BJ (cell line): Measurements from ENCODE around the gene PER1. TPM values are rescaled to one million over a fixed set of nuclear protein-coding genes. Genes with fewer than 3 reads are reported as not detected.

ENCODE experiments used
- CTCF ChIA-PET: fragments of 350-600 bp; formaldehyde crosslinking; extraction: SDS; loops from one replicate; lab custom pipeline; 2021; ENCODE audit warnings: antibody characterized with exemption, inconsistent platforms; lab: Yijun Ruan, JAX
- POLR2A ChIA-PET: fragments of 300-600 bp; sonication (Branson Sonifier 250); formaldehyde crosslinking; extraction: SDS; loops from one replicate; lab custom pipeline; 2021; ENCODE audit warnings: antibody characterized with exemption; lab: Charles Lee
- DNase-seq: peaks from one replicate; pipeline ENCODE4 v3.0.0-alpha.2; 2011; ENCODE audit warnings: low read depth
- H3K27me3 ChIP-seq: 2 replicates; pipeline ENCODE4 v1.6.0; 2011; ENCODE audit warnings: low read length; ENCODE audit not compliant: control insufficient read depth, insufficient read depth
- H3K36me3 ChIP-seq: 2 replicates; pipeline ENCODE4 v1.5.1; 2011; ENCODE audit warnings: low read length; ENCODE audit not compliant: control insufficient read depth, insufficient read depth
- H3K4me3 ChIP-seq: 2 replicates; pipeline ENCODE4 v1.5.1; 2011; ENCODE audit warnings: low read depth, mild to moderate bottlenecking, control low read depth, low read length
- polyA plus RNA-seq: library from polyadenylated mRNA; depleted of rRNA; stranded (reverse); fragments of >200 nt; gene quantifications from 2 replicates; pipeline ENCODE4 v1.2.3, GENCODE V29; 2011
- TF ChIP-seq, protein P1 (sequence below): IDR thresholded peaks from 2 replicates; pipeline ENCODE4 v1.5.1; 2011; ENCODE audit warnings: low read depth, mild to moderate bottlenecking, control low read depth, inconsistent platforms, low read length, moderate library complexity; ENCODE audit not compliant: insufficient read depth

PER1 gene
- polyA plus RNA-seq, 1 experiment = 7.7 TPM

DNA sequence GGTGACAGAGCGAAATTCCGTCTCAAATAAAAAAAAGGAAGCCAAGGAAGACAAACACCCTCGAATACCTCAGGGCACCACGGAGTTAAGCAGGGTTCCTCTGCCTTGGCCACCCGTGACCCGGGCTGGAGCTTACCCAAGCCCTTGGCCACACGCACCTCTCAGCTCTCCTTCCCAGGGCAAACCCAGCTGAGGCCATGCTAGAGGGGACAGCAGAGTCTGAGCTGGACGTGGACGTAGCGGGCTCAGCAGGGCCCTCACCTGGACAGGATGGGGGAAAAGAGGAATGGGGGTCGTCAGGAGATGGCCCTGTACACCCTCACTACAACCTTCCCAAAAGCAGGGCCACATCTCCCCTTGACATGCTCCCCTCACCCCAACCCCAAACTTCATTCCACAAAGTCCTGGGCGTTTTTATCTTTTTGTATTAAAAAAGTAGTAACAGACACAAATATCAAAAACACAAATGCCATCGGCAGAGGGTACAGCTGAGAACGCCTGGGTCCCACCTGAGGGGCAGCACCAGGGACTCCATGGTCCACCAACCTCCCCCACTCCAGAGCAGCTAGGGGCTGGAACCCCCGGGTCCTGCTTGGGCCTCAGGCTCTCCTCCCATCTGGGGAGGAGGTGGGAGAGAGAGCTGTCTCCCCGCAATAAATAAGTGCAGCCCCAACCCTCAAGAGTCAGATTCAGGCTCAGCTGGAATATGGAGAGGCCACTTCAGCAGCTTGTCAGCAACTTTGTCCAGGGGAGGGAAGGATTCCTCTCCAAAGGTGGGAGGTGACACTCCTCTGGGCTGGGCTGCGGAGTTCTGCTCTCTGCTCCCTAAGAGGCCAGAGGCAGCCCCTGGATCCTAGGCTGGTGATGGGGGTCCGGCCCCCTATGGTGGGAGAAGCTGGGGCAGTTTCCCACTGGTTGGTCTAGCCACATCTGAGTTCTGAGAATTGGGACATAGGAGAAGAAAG lies 11.9 kb downstream of the PER1 start:
- H3K4me3 ChIP-seq = no peak overlapping the region
- TF ChIP-seq, protein P1, sequence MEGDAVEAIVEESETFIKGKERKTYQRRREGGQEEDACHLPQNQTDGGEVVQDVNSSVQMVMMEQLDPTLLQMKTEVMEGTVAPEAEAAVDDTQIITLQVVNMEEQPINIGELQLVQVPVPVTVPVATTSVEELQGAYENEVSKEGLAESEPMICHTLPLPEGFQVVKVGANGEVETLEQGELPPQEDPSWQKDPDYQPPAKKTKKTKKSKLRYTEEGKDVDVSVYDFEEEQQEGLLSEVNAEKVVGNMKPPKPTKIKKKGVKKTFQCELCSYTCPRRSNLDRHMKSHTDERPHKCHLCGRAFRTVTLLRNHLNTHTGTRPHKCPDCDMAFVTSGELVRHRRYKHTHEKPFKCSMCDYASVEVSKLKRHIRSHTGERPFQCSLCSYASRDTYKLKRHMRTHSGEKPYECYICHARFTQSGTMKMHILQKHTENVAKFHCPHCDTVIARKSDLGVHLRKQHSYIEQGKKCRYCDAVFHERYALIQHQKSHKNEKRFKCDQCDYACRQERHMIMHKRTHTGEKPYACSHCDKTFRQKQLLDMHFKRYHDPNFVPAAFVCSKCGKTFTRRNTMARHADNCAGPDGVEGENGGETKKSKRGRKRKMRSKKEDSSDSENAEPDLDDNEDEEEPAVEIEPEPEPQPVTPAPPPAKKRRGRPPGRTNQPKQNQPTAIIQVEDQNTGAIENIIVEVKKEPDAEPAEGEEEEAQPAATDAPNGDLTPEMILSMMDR = no peak
- ChIA-PET CTCF (interaction anchor here (0.6 to 3.3 kb wide), 10 partner anchors 10 to 80 kb away, joined by 3 to 31 read pairs (median 4); partner anchors contain the start of gene ALOXE3), POLR2A (no interaction called here)
- DNase-seq = no peak
- H3K36me3 ChIP-seq = peaks cover 30% of the 10 kb centered on the region
- no peaks in the 10 kb centered on the region for H3K27me3 ChIP-seq

DNA sequence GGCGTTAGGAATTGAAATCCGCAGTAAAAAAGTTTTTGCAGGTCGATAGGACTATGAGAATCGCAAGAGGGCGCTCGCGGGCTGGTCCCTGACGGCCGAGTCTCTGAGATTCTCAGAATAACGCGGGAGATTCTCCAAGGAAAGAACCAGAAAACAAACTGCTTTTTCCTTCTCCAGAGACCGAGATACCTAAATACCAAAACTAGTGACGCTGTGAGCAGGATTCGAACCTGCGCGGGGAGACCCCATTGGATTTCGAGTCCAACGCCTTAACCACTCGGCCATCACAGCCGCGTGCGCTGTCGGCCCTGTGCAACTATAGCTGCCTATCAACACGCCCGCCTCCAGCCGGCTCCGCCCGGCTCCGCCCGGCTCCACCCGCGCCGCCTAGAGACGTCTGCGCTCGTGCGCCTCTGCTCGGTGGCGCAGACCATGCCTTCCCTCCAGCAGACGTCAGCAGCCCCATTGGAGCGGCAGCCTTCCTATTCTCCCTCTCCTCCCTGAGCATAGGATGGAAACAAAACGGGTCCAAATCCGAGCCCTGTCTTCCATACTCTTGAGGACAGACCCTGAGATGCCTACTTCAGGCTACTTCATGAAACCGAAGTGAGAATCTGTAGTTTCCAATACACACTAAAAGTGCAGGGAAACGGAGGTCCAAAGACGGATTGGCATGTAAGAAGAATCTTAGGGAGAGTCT lies 13.4 kb downstream of the PER1 start:
- TF ChIP-seq, protein P1 = peak; percentile 86
- H3K4me3 ChIP-seq = peak overlapping the region; percentile 47
- POLR2A ChIA-PET = interaction anchor here (1.1 to 1.9 kb wide), 2 partner anchors 18 to 20 kb away, joined by 6 to 16 read pairs; no protein-coding TSS in a partner anchor
- H3K27me3 ChIP-seq = no peaks in the 10 kb centered on the region
- CTCF ChIA-PET = interaction anchor here (0.6 to 3.3 kb wide), 12 partner anchors 9 to 110 kb away, joined by 3 to 31 read pairs (median 6); partner anchors contain the start of genes ALOXE3 and HES7
- peak; percentile 92 for DNase-seq
- peaks cover 19% of the 10 kb centered on the region for H3K36me3 ChIP-seq

DNA sequence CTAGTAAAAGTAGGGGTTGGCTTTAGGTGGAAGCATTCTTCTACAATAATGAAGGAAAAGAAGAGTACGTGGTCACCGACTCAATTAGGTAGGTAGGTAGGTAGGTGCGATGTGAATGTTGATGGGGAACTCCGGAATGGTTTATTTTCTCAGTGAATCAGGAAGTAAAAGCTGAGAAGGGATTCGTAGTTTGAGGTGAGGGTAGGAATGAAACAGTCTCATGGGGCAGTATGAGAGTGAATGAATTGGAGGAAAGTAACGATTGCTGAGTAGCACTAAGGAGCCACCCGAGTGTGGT lies 13.9 kb downstream of the PER1 start:
- ChIA-PET POLR2A (interaction anchor here (0.6 to 1.9 kb wide), 3 partner anchors 18 to 35 kb away, joined by 4 to 16 read pairs (median 6); no protein-coding TSS in a partner anchor), CTCF (interaction anchor here (0.8 to 3.3 kb wide), 15 partner anchors 9 to 162 kb away, joined by 3 to 31 read pairs (median 4); partner anchors contain the start of genes ALOXE3 and HES7)
- Histone ChIP-seq H3K36me3 (peaks cover 17% of the 10 kb centered on the region), H3K27me3 (no peaks in the 10 kb centered on the region), H3K4me3 (peak overlapping the region; percentile 31)
- no peak for DNase-seq
- TF ChIP-seq, protein P1 = no peak

DNA sequence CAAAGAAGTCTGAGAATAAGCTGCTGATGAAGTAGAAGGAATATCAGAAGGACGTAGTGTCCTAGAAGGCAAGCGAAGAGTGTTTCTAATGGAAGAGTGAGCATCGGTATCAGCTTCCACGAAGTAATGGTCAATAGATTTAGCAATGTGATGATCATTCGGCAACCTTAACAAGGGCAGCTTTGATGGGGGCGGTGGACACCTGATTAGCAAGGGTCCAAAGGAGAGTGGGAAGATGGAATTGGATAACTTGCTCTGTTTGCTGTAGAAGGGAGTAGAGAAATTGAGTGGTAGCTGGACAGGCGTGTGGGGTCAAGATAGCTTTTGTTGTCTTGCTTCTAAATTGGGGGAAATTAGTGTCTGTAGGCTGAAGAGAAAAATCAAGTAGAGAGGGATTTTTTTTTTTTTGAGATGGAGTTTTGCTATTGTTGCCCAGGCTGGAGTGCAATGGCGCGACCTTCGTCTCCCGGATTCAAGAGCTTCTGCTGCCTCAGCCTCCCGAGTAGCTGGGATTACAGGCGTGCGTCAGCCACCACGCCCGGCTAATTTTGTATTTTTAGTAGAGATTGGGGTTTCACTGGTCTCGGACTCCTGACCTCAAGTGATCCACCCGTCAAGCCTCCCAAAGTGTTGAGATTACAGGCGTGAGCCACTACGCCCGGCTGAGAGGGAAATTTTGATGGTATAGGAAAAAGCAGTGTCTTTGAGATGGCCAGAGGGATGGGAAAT lies 14.4 kb downstream of the PER1 start:
- POLR2A ChIA-PET = interaction anchor here (0.6 to 1.9 kb wide), 3 partner anchors 19 to 35 kb away, joined by 4 to 16 read pairs (median 6); no protein-coding TSS in a partner anchor
- CTCF ChIA-PET = interaction anchor here (0.8 to 3.3 kb wide), 15 partner anchors 9 to 162 kb away, joined by 3 to 31 read pairs (median 4); partner anchors contain the start of genes ALOXE3 and HES7
- DNase-seq = no peak
- Histone ChIP-seq H3K36me3 (peaks cover 16% of the 10 kb centered on the region), H3K4me3 (peak overlapping the region; percentile 31), H3K27me3 (no peaks in the 10 kb centered on the region)
- TF ChIP-seq, protein P1 = no peak
